OCI-LY7 (cell line): ENCODE data around the gene DUS1L.

ENCODE experiments used
- CTCF ChIP-seq: fragments of 200-600 bp; sonication (generic); conservative IDR thresholded peaks from 2 replicates; pipeline ENCODE4 v1.5.1; 2014; ENCODE audit warnings: mild to moderate bottlenecking, antibody characterized with exemption, low read length, moderate library complexity, mixed read lengths
- EZH2phosphoT487 ChIP-seq: fragments of 200-600 bp; sonication (generic); IDR thresholded peaks from 2 replicates; pipeline ENCODE4 v1.6.1; 2018; ENCODE audit warnings: low read depth, borderline replicate concordance, mild to moderate bottlenecking, mixed run types, antibody characterized with exemption, low read length, moderate library complexity, mixed read lengths

- TF ChIP-seq CTCF (no peak), EZH2phosphoT487 (no peak)
Measured at GRCh38 chr17:82055965-82056728, 9.5 kb downstream of the DUS1L start.
